Measurements from ENCODE around the gene OPN4.
A peak's percentile ranks its signal among the peaks of the same experiment; 100 is the strongest.

Gene OPN4

DNA sequence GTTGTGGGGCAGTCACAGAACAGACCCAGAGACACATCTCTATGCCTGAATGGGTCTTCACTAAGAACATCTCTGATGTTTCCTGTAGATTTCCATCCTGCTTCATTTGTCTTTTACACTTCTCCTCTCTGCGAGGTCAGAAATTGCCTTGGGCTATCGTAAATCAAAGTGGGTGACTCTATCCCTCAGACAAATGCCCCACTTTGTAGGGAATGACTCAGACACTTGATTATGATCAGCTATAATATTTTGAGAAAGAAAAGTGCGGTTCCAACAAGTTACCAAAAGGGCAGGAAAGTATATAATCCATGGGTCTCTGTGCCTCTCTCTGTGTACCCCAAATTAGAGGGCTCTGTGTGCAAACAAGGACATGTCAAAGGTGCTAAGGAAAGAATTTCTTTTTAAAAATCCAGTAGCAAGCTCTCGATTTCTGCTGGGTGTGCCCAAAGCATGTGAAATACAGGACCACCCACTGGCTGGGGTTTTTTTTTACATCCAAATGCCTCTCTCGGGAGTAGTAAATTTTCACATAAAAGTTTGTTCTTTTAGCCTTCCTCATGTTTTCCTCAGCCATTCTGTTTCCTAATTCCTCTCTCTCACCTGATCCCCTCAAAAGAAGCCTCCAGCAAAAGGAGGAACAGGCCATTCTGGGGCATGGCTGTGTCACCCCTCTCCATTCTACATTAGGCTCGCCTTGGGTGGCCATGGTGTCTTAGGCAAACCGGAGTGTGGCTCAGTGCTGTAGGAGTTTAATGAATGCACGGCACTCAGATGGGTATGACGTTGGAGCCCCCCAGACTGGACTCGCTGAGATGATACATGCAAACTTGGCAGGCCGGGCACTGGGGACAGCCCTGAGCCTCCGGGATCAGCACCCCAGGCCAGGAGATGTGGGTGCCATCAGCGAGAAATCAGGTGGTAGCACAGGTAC is 6.3 kb upstream of the OPN4 start:
- DNase-seq (ENCODE audit: low read depth, low spot score) = no peak

DNA sequence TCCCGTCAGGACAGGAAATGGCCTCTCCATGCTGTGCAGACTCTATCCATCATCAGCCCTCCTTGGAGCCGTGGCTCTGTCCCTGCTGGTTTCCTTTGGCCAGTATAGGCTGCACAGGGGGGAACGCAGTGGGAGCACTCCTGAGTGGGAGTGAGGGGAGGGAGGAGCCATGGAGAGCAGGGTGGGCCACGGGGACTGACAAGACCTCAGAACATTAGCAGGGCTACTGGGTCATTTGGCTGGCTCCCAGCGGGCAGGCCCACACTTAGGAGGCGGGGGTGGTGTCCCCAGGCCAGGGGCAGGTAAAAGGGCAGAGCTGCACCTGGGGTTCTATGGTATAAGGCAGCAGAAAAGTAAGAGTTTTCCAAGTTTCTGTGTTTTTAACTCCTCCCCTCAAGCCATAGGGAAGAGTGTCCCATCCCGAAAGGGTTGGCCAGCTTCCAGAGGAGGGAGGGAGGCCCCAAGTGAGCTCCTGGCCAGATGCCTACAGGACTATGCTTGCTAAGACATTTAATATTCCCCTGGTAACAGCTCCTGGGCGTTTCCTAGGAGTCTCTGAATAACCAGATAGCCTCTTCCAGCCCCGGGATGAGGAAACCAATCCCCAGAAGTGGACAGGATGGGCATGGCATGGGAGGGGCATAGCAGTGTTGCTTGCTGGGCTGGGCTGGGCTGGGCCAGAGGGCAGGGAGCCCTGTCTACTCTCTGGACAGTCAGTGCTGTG is 5.5 kb upstream of the OPN4 start:
- DNase-seq (ENCODE audit: low read depth, low spot score) = no peak

DNA sequence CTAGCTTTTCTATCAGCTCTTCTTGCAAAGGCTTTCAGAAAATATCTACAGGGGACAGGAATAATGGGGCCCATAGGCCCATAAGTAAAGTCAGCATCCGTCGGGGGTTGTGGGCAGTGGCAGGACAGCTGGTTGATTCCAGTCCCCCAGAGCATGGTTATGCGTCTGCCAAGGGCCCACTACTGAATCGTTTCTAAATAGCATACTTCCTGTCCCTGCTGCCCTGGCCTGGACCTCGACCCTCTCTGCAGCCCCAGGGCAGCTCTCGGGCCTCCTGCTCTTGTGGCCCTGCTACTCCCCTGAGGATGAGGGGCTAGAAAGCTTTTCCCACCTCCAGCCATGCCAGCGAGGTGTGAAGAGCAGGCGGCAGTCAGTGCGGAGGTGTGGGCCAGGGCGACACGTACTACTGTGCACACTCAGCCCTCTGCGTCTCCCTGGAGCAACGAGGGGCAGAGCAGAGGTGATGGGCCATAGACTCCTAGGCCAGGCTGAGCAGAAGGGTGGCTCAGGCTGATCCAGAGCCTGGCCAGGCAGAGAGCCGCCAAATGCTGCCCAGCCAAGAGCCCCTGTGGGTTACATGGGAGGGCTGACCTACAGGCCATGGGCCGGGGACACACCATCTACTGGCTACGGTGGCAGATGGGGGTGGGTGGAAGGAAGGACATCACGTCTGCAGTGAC is 4.7 kb upstream of the OPN4 start:
- no peak for DNase-seq (ENCODE audit: low read depth, low spot score)

DNA sequence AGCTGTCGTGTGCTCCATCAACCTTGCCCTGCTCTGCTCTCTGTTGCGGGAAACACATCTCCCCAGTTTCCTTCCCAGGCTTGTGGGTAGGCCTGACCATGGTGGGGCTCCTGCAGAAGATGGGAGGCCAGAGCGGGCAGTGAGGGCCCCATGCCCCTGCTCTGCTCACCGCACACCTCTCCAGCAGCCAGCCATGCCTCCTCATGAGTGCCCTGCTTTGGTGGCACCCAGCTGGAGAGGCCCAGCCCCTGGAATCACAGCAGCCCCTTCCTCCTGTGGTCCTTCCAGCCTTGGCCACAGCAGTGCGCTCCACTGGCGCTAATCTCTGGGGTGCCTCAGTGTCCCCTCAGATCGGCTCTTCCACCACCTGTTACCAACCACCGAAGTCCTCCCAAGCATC is 4.2 kb upstream of the OPN4 start:
- no peak for DNase-seq (ENCODE audit: low read depth, low spot score)

DNA sequence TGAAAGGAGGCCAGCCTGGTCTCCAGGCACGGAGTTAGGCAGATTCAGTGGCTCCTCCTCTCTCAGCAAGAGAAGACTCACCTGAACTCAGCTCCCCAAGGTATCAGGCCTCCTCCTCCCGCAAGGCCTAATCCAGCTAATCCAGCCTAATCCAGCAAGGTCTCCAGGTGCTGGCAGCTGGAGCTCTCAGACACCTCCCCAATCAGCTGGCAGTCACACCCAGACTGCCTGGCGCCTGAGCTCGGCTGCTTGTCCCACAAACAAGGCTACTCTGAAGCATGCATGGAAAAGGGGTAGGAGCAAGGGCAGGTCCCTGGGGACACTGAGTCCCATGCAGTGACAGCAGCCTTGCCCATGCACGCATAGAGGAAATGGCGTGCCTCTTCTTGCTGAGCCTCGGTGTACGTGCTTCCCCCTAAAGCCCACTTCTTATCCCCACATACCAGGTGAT is 3.3 kb upstream of the OPN4 start:
- DNase-seq (ENCODE audit: low read depth, low spot score) = no peak

DNA sequence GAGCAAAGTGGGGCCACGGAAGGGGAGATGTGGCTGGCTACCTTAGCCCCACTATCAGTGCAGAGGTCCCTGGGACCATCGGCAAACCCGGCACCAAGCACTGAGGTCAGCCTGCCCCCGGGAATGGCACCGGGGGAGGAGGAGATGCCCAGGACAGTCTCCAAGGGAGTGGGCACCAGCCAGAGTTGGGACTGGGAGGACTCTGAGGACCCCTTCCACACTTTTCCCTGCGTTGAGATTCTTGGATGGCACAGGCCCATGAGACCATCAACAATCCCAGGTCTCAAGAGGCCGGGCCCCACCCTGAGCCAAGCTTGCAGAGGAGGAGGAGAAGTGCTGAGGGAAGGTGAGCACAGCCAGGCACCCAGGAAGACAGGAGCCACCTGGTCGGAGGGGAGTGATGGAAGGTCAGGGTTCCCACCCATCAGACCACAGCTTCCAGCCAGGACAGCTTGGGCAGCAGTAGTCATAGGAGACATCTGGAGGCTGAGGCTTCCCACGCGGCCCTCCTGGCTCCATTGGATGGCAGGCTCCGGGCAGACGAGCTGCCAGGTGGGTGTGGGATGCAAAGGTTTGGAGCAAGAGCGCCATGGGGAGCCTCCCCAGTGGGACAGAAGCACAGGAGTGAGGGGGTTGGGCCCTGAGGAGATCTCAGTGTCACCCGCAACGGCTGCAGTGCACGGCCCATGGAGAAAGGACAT is 2.6 kb upstream of the OPN4 start:
- DNase-seq (ENCODE audit: low read depth, low spot score) = no peak

DNA sequence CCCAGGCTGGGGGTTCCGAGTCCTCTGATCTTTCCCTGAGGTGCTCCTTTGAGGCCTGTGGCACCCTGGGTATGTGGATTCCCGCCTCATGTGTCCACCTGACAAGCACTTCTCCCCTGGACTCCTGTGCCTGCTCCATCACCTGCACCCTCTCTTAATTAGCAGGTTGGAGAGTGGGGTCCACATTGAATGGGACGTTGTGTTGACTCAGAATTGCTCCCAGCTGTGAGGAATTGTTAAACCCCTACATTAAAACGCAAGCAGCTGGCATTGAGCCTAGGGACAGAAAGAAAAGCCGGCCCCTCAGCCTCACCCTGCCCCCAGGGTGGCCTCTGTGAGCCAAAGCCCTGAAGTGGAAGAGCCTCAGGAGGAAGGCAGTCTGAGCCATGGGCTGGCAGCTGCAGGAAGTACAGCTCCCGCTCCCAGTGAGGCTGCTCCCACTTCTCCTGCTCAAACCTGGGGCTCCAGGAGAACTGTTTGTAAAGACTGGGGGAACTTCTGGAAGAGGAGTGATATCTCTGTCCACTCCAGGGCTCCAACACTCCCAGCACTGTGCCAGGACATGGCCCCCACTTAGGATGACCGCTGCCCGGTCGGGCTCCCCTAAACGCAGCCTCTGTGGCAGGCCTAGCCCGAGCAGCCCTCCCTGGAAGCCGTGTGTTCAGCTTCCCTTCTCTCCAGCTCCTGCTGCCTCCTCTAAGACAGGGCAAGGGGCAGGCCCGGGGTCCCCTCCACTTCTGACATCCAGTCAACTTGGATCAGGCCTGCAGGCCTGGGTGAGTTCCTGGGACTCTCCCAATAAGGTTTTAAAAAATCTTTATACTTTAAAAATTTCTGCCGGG is 1.8 kb upstream of the OPN4 start:
- DNase-seq (ENCODE audit: low read depth, low spot score) = peak; percentile 4

DNA sequence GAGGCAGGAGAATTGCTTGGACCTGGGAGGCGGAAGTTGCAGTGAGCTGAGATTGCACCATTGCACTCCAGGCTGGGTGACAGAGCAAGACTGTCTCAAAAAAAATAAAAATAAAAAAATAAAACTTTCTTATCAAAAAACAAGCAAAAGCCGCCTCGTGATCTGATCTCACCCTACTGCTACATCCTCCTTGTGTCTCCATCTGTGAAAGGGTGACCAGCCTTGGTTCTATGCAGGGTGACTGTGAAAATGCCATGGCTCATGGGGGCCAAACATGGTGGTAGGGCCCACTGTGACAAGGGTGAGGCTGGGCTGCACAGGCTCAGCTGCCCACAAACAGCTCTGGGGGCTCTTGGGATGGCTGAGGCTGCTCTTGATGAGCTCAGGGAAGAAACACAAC is 968 bp upstream of the OPN4 start:
- no peak for DNase-seq (ENCODE audit: low read depth, low spot score)

DNA sequence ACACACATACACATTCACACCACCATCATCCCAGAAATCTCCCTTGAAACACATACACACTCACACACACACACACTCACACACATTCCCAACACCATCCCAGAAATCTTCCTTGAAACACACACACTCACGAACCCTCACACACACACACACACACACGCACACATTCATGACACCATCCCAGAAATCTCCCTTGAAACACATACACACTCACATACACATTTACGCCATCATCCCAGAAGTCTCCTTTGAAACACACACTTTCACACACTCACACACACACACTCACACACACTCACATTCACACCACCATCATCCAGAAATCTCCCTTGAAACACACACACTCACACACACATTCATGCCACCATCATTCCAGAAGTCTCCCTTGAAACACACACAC is 360 bp upstream of the OPN4 start:
- DNase-seq (ENCODE audit: low read depth, low spot score) = no peak

DNA sequence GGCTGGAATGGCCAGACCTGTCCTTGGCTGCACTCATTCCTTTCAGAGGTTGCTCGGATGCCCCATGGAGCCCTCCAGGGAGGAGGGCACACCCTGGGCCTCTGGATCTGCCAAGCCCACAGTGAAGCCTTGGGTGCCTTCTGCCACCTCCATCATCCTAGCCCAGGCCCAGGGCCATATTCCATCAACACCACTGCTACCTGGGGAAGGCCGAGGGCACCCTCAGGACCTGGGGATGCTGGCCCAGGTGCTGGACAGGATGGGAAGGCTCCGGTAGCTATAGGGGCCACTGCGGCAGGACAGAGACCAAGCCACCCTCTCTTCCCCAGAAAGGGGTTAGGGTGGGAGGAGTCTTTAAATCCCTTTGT is 810 bp downstream of the OPN4 start:
- no peak for DNase-seq (ENCODE audit: low read depth, low spot score)

DNA sequence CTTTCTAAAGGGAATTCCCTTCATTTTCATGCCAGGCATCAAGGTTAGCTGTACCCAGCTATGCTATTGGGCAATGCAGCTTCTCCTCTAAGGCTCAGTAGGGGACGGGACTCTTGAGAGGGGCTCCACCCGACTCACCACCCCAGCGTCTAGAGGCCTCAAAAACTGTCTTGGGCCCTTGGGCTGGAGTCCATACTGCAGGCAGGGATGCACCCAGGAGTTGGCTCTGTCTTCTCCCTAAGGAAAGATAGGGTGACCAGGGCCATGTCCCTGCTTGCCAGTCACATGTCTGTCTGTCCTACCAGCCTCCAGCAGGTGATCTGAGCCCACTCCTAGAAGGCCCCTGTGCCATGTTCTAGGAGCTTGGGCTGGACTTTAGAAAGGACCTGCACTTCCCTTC is 1.2 kb downstream of the OPN4 start:
- no peak for DNase-seq (ENCODE audit: low read depth, low spot score)

DNA sequence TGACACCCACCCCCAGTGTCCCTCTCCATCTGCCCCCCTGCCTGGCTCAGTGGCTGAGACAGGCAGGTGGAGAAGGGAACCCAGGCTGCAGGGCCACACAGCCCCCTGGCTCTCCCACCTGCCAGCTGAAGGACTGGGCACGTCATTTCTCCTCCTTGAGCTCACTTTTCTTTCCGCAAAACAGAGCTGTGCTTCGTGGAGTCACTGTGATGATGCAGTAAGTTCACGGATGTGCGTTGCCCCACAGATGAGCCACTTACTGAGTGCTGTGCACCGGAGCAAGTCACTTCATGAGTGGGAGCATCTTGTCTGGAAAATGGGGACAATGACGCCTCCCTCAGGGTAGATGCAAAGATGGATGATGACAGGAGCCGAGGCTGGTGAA is 2.7 kb downstream of the OPN4 start:
- DNase-seq (ENCODE audit: low read depth, low spot score) = no peak

DNA sequence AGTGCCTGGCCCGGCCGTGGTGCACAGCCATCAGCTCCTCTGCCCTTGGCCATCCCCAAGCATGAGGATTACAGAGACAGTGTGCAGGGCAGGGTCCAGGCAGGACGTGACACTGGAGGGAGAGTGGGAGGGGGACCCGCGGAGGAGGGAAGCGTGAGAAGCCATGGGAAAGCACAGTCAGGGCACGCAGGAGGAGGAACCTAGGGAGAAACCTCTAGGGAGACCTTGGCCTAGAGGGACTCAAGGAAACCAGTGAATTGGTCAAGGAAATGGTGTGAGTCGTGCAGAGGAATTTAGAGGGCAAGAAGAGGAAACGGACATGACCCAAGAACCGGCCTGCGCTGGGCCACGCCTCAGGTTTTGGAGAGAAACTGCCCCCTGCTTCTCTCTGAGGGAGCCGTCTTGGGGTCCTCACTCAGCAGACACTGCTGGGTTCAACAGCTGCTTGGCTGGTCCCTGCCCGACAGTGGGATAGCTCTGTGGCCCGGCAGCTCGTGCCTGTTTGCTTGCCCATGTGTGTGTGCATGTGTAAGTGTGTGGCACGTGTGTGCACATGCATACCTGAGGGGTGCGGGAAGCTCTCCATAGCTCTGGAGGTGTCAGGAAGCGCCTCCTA is 3.2 kb downstream of the OPN4 start:
- no peak for DNase-seq (ENCODE audit: low read depth, low spot score)

DNA sequence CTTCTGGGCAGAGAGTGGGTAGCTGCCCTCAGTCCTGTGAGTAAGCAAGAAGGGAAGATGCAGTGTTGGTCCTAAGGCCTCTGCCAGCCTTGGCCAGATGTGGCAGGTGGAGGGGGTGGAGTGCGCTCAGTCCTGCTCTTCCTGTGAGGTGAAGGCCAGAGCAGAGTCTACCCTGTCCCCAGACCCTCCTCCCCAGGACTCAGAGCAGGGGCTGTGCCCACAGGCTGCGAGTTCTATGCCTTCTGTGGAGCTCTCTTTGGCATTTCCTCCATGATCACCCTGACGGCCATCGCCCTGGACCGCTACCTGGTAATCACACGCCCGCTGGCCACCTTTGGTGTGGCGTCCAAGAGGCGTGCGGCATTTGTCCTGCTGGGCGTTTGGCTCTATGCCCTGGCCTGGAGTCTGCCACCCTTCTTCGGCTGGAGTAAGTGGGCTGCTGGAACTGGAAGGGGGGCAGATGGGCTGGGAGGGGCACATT is 4.0 kb downstream of the OPN4 start:
- no peak for DNase-seq (ENCODE audit: low read depth, low spot score)

DNA sequence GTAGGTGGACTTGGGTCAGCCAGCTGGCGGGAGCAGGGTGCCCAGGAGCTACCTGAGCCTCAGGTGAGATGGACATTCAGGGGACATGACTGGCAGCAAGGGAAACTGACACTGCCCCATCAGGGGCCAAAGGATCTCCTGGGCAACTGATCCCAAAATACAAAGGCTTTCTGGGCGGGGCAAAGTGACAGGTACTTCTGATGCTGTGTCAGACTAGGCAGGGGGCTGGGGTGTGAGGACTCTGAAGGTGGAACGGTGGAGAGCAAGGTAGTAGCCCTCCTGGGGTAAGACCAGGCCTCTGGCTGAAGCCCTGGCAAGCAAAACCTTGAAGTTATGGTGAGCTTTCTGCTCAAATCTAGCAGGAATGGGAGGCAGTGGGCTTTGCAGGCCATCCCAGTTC is 4.4 kb downstream of the OPN4 start:
- DNase-seq (ENCODE audit: low read depth, low spot score) = no peak

DNA sequence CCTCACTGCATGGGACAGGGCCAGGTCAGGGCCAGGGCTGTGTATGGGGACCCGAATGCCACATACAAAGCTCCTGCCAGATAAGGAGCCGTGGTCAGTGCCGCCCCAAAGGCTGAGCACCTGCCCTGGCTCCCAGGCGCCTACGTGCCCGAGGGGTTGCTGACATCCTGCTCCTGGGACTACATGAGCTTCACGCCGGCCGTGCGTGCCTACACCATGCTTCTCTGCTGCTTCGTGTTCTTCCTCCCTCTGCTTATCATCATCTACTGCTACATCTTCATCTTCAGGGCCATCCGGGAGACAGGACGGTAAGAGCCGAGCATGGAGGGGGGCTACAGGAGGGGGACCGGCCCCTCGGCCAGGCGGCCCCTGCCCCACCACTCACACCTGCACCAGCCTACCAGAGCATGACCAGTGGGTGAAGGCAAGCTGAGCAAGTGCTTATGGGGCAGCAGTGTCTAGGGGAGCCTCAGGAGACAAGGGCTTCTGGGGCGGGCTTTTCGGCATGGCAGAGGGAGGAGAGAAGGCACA is 4.9 kb downstream of the OPN4 start:
- DNase-seq (ENCODE audit: low read depth, low spot score) = no peak

DNA sequence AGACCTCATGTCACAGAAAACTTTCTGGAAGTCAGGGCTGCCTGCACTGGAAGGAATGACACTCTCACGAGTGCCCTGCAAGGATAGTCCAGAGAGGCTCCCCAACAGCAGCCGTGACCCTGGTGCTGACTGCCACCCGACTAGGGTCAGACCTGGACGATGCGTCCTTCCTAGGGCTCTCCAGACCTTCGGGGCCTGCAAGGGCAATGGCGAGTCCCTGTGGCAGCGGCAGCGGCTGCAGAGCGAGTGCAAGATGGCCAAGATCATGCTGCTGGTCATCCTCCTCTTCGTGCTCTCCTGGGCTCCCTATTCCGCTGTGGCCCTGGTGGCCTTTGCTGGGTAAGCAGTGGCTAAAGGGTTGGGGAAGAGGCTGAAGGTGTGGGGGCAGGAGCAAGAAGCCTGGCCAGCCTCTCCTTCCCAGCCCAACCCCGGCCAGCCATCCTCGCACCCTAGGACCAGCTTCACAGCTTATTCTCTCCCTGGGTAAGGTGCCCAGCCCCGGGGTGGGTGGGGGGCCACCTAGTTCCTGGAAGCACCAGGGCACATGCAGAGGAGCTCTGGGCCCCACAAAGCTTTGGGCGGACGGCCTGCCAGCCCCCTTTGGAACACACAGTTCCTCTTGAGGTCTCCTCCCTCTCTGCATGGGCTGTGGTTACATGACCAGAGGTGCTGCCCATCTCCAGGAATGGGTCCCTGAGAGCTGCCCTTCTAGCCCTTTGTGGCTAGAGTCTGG is 5.5 kb downstream of the OPN4 start:
- DNase-seq (ENCODE audit: low read depth, low spot score) = no peak

DNA sequence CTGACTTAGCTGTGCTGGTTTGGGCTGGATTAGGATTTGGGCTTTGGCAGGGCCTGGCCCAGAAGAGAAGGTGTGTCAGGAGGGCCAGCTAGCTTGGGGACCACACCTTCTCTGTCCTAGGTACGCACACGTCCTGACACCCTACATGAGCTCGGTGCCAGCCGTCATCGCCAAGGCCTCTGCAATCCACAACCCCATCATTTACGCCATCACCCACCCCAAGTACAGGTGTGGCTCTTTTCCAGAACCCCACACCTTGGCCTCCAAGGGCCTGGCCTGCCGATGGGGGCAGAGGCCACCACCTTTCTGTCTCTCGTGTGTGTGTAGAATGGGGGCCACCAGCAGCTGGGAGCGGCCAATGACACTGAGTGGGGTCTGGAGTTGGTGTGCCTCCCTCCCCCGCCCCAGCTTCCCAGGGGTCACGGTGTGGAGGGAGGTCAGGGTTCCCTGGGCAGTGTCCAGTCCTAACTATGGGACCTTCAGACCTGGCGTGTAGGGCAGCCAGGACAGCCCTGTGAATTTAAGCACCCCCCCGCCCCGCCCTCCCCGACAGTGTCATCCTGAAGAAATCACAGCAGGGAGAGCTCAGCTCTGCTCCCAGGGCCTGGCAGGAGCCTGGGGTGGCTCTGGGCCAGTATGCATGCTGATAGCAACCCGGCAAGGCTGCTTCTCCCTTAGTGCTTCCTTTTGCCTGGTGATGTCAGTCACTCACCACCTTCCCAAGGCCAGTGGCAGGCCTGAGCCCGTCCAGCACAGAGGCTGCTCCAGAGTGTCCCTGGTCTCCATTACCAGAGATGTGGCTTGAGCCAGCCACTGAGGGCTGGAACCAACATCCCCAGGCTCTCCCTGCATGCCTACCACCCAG is 7.0 kb downstream of the OPN4 start:
- DNase-seq (ENCODE audit: low read depth, low spot score) = no peak
